Peyer's patch (tissue), 4 donors: ENCODE measurements around the gene TOR4A.

Experiments used
- POLR2A ChIP-seq, 2 donors: fragments of 450-650 bp; IDR thresholded peaks; one replicate each; pipeline ENCODE4 v1.5.1; 2017; ENCODE audit warnings: antibody characterized with exemption in 2 of 2, mild to moderate bottlenecking in 2 of 2, moderate library complexity in 2 of 2
- TF ChIP-seq, protein P1 (sequence below), 6 experiments: fragments of 450-650 bp in 4 of 6; fragments of 200-600 bp in 2 of 6; sonication (generic) in 1 of 6; IDR thresholded peaks; one replicate each; pipeline ENCODE4 v1.5.1; 2017 to 2019; ENCODE audit warnings: antibody characterized with exemption in 6 of 6, mild to moderate bottlenecking in 3 of 6, moderate library complexity in 1 of 6

DNA sequence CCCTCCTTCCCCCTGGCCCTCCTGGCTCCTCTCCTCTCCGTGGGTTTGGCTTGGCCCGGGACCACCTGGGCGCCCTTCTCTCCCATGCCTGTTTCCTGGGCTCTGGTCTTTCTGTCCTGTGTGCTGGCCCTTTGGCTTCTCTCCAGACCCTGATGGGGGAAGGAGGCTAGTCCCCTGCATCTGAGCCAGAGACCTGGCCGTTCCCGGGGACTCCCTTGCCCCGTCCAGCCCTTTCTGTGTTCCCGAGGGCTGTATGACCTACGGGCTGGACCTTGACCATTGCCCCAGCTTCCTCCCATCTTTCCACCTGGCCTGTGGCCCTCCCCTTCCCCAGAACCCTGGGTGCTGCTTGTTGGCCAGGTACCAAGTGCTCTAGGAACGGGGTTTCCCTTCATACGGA, 14.0 kb upstream of the TOR4A start:
- TF ChIP-seq, protein P1, sequence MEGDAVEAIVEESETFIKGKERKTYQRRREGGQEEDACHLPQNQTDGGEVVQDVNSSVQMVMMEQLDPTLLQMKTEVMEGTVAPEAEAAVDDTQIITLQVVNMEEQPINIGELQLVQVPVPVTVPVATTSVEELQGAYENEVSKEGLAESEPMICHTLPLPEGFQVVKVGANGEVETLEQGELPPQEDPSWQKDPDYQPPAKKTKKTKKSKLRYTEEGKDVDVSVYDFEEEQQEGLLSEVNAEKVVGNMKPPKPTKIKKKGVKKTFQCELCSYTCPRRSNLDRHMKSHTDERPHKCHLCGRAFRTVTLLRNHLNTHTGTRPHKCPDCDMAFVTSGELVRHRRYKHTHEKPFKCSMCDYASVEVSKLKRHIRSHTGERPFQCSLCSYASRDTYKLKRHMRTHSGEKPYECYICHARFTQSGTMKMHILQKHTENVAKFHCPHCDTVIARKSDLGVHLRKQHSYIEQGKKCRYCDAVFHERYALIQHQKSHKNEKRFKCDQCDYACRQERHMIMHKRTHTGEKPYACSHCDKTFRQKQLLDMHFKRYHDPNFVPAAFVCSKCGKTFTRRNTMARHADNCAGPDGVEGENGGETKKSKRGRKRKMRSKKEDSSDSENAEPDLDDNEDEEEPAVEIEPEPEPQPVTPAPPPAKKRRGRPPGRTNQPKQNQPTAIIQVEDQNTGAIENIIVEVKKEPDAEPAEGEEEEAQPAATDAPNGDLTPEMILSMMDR (IDR thresholded peaks at IDR 0.05), result no peak
- TF ChIP-seq POLR2A (IDR thresholded peaks at IDR 0.05), result no peak
